Subcutaneous abdominal adipose tissue (tissue), 5 donors: ENCODE measurements around the gene PODN.

Source experiments
- H3K27ac ChIP-seq: one replicate; pipeline ENCODE4 v1.7.0; 2013; ENCODE audit warnings: low read depth, mild to moderate bottlenecking, inconsistent platforms, low read length, moderate library complexity
- H3K27me3 ChIP-seq, 5 donors: one replicate each; pipeline ENCODE4 v1.7.0; 2013; ENCODE audit warnings: low read length in 5 of 5, inconsistent platforms in 1 of 5; ENCODE audit not compliant: control insufficient read depth in 5 of 5, insufficient read depth in 4 of 5
- H3K36me3 ChIP-seq, 5 donors: one replicate each; pipeline ENCODE4 v1.7.0; 2013; ENCODE audit warnings: low read length in 5 of 5; ENCODE audit not compliant: control insufficient read depth in 5 of 5, insufficient read depth in 5 of 5
- H3K4me1 ChIP-seq, 5 donors: one replicate each; pipeline ENCODE4 v1.7.0; 2013; ENCODE audit warnings: low read length in 5 of 5, mild to moderate bottlenecking in 3 of 5, moderate library complexity in 1 of 5; ENCODE audit not compliant: control insufficient read depth in 5 of 5, insufficient read depth in 5 of 5
- H3K4me3 ChIP-seq, 5 donors: one replicate each; pipeline ENCODE4 v1.7.0; 2013; ENCODE audit warnings: low read length in 5 of 5, low read depth in 1 of 5
- H3K9ac ChIP-seq, 5 donors: one replicate each; pipeline ENCODE4 v1.7.0; 2013; ENCODE audit warnings: low read length in 5 of 5, mild to moderate bottlenecking in 4 of 5, moderate library complexity in 3 of 5
- H3K9me3 ChIP-seq, 5 donors: one replicate each; pipeline ENCODE4 v1.7.0; 2013; ENCODE audit warnings: low read length in 5 of 5; ENCODE audit not compliant: control insufficient read depth in 5 of 5
- donor health status: healthy.
- donor health status: healthy.
- donor health status: healthy.
- donor health status: healthy.
- donor health status: healthy.

PODN gene

DNA sequence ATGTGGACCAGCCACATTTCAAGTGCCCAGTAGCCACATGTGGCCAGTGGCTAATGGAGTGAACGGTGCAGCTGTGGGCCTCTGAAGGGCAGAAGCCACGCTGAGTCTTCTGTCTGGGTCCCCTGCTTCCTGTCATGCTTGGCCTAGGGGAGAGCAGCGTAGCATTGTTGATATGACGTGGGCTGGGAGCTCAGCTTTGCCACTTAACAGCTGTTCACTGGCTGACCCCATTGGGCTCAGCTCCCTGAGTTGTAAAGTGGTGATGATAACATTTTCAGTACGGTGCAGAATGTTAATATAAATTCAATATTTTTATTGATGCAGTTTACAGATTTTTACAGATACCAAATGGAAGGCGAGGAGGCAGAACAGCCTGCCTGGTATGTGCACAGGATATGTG, 4.5 kb downstream of the PODN start:
- Histone ChIP-seq H3K36me3 (peaks cover 0 to 12% (median 7%) of the 10 kb centered on the region in 5 donors), H3K9ac (no peak overlapping the region), H3K27ac (no peak overlapping the region), H3K9me3 (no peaks in the 10 kb centered on the region), H3K27me3 (peaks cover 4 to 12% (median 8%) of the 10 kb centered on the region in 5 donors), H3K4me3 (no peak overlapping the region), H3K4me1 (peaks cover 0 to 26% (median 18%) of the 10 kb centered on the region in 5 donors)

- Histone ChIP-seq H3K36me3 (peaks cover 0 to 12% (median 7%) of the 10 kb centered on the region in 5 donors), H3K27ac (no peak overlapping the region), H3K4me3 (no peak overlapping the region), H3K27me3 (peaks cover 4 to 12% (median 7%) of the 10 kb centered on the region in 5 donors), H3K9me3 (no peaks in the 10 kb centered on the region), H3K4me1 (peaks cover 0 to 23% (median 14%) of the 10 kb centered on the region in 5 donors), H3K9ac (no peak overlapping the region)
Observed at GRCh38 chr1:53066891-53067738, 5.1 kb downstream of the PODN start.

DNA sequence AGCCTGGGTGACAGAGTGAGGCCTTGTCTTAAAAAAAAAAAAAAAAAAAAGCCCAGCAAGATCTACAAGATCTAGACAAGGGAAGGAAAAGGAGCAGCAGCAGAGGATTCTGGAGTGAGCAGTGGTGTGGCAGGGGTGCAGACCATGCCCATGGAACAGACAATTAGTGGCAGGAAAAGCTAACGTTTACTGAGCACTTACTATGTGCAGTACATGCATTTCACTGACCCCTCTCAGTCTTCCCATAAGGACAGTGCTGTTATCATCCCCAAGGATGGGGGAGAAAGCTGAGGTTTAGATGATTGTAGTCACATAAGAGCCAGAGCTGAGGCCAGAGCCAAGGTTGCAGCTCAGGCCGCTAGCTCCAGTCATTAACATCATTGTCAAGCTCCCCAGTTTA, 5.9 kb downstream of the PODN start:
- Histone ChIP-seq H3K36me3 (peaks cover 0 to 12% (median 7%) of the 10 kb centered on the region in 5 donors), H3K4me3 (no peak overlapping the region), H3K9me3 (no peaks in the 10 kb centered on the region), H3K9ac (no peak overlapping the region), H3K4me1 (peaks cover 0 to 16% (median 7%) of the 10 kb centered on the region in 5 donors), H3K27me3 (peaks cover 2 to 8% (median 4%) of the 10 kb centered on the region in 5 donors), H3K27ac (no peak overlapping the region)

DNA sequence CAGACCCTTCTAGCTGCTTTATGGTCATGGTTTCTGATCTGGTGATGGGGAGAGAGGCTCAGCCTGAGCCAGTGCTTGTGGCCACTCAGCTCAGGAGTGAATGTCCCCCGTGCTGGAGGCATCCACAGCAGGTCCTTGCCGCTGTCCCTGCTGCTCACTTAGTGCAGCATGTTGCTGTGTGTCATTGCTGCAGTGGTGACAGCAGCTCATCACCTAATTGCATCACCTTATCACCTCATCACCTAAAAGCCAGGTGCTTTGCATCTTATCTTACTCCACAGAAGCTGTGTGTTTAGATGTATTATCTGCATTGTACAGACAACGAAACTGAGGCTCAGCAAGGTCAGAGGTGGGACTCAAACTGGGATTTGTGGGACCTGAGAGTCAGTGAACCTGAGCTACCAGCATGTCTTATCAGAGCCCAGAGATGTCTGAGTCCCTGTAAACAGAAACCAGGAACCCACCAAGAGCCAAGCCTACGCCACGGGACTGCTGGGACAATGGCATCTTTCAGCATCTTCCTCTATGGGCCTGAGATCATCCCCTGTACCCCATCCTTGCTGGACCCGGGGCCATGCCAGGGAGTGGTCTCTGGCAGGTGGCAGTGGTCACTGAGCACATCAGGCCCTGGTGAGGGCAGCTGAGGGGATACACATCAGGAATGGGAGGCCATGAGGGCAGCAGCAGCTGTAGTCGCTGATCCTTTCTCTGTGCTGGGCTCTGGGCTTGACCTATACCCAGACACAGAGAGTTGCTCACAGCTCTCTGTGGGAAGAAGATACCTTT, 6.5 kb downstream of the PODN start:
- no peaks in the 10 kb centered on the region for H3K9me3 ChIP-seq
- peaks cover 0 to 14% (median 7%) of the 10 kb centered on the region in 5 donors for H3K36me3 ChIP-seq
- no peak overlapping the region for H3K27ac ChIP-seq
- H3K27me3 ChIP-seq: peaks cover 0 to 3% (median 0%) of the 10 kb centered on the region in 5 donors
- no peak overlapping the region for H3K4me3 ChIP-seq
- no peak overlapping the region for H3K9ac ChIP-seq
- H3K4me1 ChIP-seq: peaks cover 0 to 10% (median under 1%) of the 10 kb centered on the region in 5 donors

DNA sequence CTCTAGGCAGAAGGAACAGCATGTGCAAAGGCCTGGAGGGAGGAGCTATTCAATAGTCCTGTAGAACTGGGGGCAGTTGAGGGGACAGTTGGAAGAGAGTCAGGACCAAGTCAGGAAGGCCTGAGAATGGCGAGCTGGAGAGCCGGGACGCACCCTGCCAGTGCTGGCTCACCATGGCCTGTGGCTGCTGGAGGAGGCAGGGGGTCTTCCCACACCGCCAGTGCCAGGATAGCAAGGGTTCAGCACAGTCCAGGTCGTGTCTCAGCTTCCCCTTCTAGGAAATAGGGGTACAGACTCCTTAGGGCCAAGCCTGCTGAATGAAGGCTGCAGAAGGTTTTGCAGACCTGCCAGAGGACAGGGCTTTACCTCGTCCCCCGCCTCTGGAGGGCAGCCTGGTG, 7.3 kb downstream of the PODN start:
- Histone ChIP-seq H3K9me3 (no peaks in the 10 kb centered on the region), H3K36me3 (peaks cover 0 to 14% (median 7%) of the 10 kb centered on the region in 5 donors), H3K4me1 (peaks cover 0 to 10% (median 0%) of the 10 kb centered on the region in 5 donors), H3K4me3 (no peak overlapping the region), H3K27me3 (no peaks in the 10 kb centered on the region), H3K27ac (no peak overlapping the region), H3K9ac (no peak overlapping the region)

- H3K4me1 ChIP-seq: peaks cover 0 to 10% (median 0%) of the 10 kb centered on the region in 5 donors
- no peak overlapping the region for H3K4me3 ChIP-seq
- H3K9me3 ChIP-seq: no peaks in the 10 kb centered on the region
- no peak overlapping the region for H3K9ac ChIP-seq
- no peak overlapping the region for H3K27ac ChIP-seq
- H3K27me3 ChIP-seq: no peaks in the 10 kb centered on the region
- H3K36me3 ChIP-seq: peaks cover 0 to 14% (median 7%) of the 10 kb centered on the region in 5 donors
Observed at GRCh38 chr1:53069663-53070327, 7.8 kb downstream of the PODN start.

DNA sequence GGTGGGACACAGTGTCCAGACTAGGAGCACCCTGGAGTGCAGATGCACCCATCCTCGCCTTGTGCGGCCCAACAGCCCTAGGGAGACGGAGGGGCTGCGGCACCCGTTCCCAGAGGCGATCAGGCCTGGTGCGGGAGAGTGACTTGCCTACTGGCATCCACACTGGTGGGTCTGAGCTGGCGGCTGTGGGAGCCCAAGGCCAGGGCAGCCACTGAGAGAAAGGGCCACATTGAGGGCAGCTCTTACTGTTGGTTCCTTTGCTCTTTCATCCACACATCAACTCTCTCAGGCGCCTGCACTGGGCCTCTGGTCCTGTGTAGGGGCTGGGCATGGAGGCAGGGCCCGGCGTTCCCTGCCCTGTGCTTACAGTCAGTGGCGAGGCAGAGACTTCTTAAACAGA, 8.6 kb downstream of the PODN start:
- no peak overlapping the region for H3K9ac ChIP-seq
- H3K4me1 ChIP-seq: peaks cover 0 to 10% (median 0%) of the 10 kb centered on the region in 5 donors
- H3K4me3 ChIP-seq: no peak overlapping the region
- H3K36me3 ChIP-seq: peaks cover 0 to 14% (median 7%) of the 10 kb centered on the region in 5 donors
- H3K27me3 ChIP-seq: no peaks in the 10 kb centered on the region
- H3K27ac ChIP-seq: no peak overlapping the region
- H3K9me3 ChIP-seq: no peaks in the 10 kb centered on the region

GRCh38 chr1:53071167-53071865, 9.3 kb downstream of the PODN start:
- peaks cover 0 to 14% (median 7%) of the 10 kb centered on the region in 5 donors for H3K36me3 ChIP-seq
- no peak overlapping the region for H3K9ac ChIP-seq
- H3K9me3 ChIP-seq: no peaks in the 10 kb centered on the region
- no peak overlapping the region for H3K27ac ChIP-seq
- no peak overlapping the region for H3K4me3 ChIP-seq
- H3K4me1 ChIP-seq: peaks cover 0 to 9% (median 0%) of the 10 kb centered on the region in 5 donors
- no peaks in the 10 kb centered on the region for H3K27me3 ChIP-seq

DNA sequence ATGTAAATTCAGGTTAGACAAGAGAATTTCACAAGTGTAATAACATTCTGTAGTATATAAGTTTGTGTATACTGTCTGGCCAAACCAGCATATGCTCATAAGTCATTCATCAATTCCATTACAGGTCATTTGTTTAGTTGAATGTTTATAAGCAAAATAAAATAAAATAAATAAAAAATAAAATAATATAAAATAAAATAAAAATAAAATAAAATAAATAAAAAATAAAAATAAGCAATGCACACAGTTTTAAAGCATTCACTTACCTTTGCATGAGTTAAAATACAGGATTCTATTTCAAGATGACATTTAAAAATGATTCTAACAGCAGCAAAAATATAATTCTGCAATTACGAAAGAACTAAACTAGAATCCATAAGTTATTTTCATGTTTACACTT, 9.9 kb downstream of the PODN start:
- Histone ChIP-seq H3K27me3 (no peaks in the 10 kb centered on the region), H3K4me3 (no peak overlapping the region), H3K9me3 (no peaks in the 10 kb centered on the region), H3K9ac (no peak overlapping the region), H3K36me3 (peaks cover 0 to 14% (median 7%) of the 10 kb centered on the region in 5 donors), H3K27ac (no peak overlapping the region), H3K4me1 (peaks cover 0 to 7% (median 0%) of the 10 kb centered on the region in 5 donors)
